ENCODE results near the gene SPINT4.

Gene SPINT4

GRCh38 chr20:45765307-45765875, 43.2 kb downstream of the SPINT4 start:
- DNase-seq (ENCODE audit: low spot score), result no peak

- DNase-seq (ENCODE audit: low spot score), result no peak
Measured at GRCh38 chr20:45765980-45766379, 43.8 kb downstream of the SPINT4 start.

GRCh38 chr20:45768479-45768878, 46.3 kb downstream of the SPINT4 start:
- DNase-seq (ENCODE audit: low spot score), result no peak

- DNase-seq (ENCODE audit: low spot score), result peak; percentile 85
Measured at GRCh38 chr20:45771182-45771759, 49.1 kb downstream of the SPINT4 start.

- no peak for DNase-seq (ENCODE audit: low spot score)
Measured at GRCh38 chr20:45772693-45773092, 50.5 kb downstream of the SPINT4 start.

GRCh38 chr20:45774945-45775344, 52.8 kb downstream of the SPINT4 start:
- no peak for DNase-seq (ENCODE audit: low spot score)

GRCh38 chr20:45775411-45775810, 53.3 kb downstream of the SPINT4 start:
- no peak for DNase-seq (ENCODE audit: low spot score)

Data from cerebellar cortex (tissue), 1 donor.